Calu3 (cell line): ENCODE data around the gene TRIP6. TPM values are rescaled to one million over a fixed set of nuclear protein-coding genes. Genes with fewer than 3 reads are reported as not detected.
"Not testable (repeated sequence)": the region's sequence is repeated elsewhere in the genome, so short reads cannot be mapped to it uniquely, and the experiment has no call there.

Experiments
- BruUV-seq: library from RNA; stranded (reverse); fragments of 400-500 nt; replicated peaks from 2 replicates; lab custom pipeline; 2021; lab: Mats Ljungman, UMichigan
- CTCF ChIA-PET: fragments of 300-600 bp; sonication (Branson Sonifier 250); formaldehyde crosslinking; loops from one replicate; lab custom pipeline; 2022; ENCODE audit warnings: antibody characterized with exemption; lab: Charles Lee
- DNase-seq: peaks from one replicate; pipeline ENCODE4 v3.0.0; 2022
- H3K27ac Mint-ChIP-seq: one replicate; pipeline ENCODE4 v1.8.0; 2022; ENCODE audit warnings: mixed read lengths; ENCODE audit not compliant: unreplicated experiment
- H3K27me3 Mint-ChIP-seq: one replicate; pipeline ENCODE4 v1.8.0; 2022; ENCODE audit warnings: mixed read lengths; ENCODE audit not compliant: unreplicated experiment
- H3K36me3 Mint-ChIP-seq: one replicate; pipeline ENCODE4 v1.8.0; 2022; ENCODE audit warnings: mild to moderate bottlenecking, moderate library complexity, mixed read lengths; ENCODE audit not compliant: insufficient read depth, unreplicated experiment
- H3K4me1 Mint-ChIP-seq: one replicate; pipeline ENCODE4 v1.8.0; 2022; ENCODE audit warnings: mild to moderate bottlenecking, low read depth, mixed read lengths; ENCODE audit not compliant: unreplicated experiment
- H3K4me3 Mint-ChIP-seq: one replicate; pipeline ENCODE4 v1.8.0; 2022; ENCODE audit warnings: mild to moderate bottlenecking, low read depth, moderate library complexity, mixed read lengths; ENCODE audit not compliant: unreplicated experiment
- H3K9me3 Mint-ChIP-seq: one replicate; pipeline ENCODE4 v1.8.0; 2022; ENCODE audit warnings: low read depth, mixed read lengths; ENCODE audit not compliant: unreplicated experiment
- CTCF ChIP-seq: fragments of 200-600 bp; IDR thresholded peaks from one replicate; pipeline ENCODE4 v1.8.0; 2022; ENCODE audit warnings: antibody characterized with exemption; ENCODE audit not compliant: unreplicated experiment
- intact Hi-C: fragments of 100-400 bp; cut with micrococcal nuclease; formaldehyde crosslinking; loops from one replicate; pipeline ENCODE4 v1.10.0; 2022; ENCODE audit not compliant: unreplicated experiment
- total RNA-seq: library from RNA; stranded (reverse); gene quantifications from 2 replicates; pipeline ENCODE4 v1.2.3, GENCODE V29; 2022

Gene TRIP6
- total RNA-seq, 1 experiment from 2014 or later, result 50.0 TPM

- Mint-ChIP-seq H3K4me3 (no peak overlapping the region), H3K27ac (no peak overlapping the region), H3K4me1 (peaks cover 5% of the 10 kb centered on the region), H3K9me3 (no peaks in the 10 kb centered on the region), H3K27me3 (no peaks in the 10 kb centered on the region), H3K36me3 (peaks cover 13% of the 10 kb centered on the region)
- intact Hi-C loops, result no loop called here
- no peak for DNase-seq
- no peak for TF ChIP-seq CTCF
- BruUV-seq, result no TSS peak
- CTCF ChIA-PET, result no interaction called here
Measured at GRCh38 chr7:100840470-100841100, 26.6 kb upstream of the TRIP6 start.

GRCh38 chr7:100847360-100847759 is 19.8 kb upstream of the TRIP6 start:
- CTCF ChIA-PET, result no interaction called here
- intact Hi-C loops, result no loop called here
- Mint-ChIP-seq H3K36me3 (peaks cover 8% of the 10 kb centered on the region), H3K4me3 (no peak overlapping the region), H3K27ac (no peak overlapping the region), H3K9me3 (no peaks in the 10 kb centered on the region), H3K27me3 (no peaks in the 10 kb centered on the region), H3K4me1 (peaks cover 8% of the 10 kb centered on the region)
- BruUV-seq, result no TSS peak
- DNase-seq, result no peak
- TF ChIP-seq CTCF, result no peak

- DNase-seq, result peak; percentile 87
- peak within 1 kb of the TSS; percentile 85 for H3K4me3 Mint-ChIP-seq
- peak; percentile 59 for TF ChIP-seq CTCF
- CTCF ChIA-PET, result interaction anchor here (0.5 to 2.0 kb wide), 11 partner anchors 24 to 1541 kb away, joined by 3 to 25 read pairs (median 4); partner anchors contain the start of genes EPHB4, POP7 and TRIM56
- peaks cover 5% of the 10 kb centered on the region for H3K4me1 Mint-ChIP-seq
- no peaks in the 10 kb centered on the region for H3K9me3 Mint-ChIP-seq
- intact Hi-C loops, result loop anchor here (1.0 to 2.0 kb wide), 2 partner anchors 49 to 146 kb away; partner anchors contain the start of gene POP7
- H3K36me3 Mint-ChIP-seq, result peaks cover 26% of the 10 kb centered on the region
- peak within 1 kb of the TSS; percentile 75 for H3K27ac Mint-ChIP-seq
- H3K27me3 Mint-ChIP-seq, result no peaks in the 10 kb centered on the region
- TSS peak; percentile 70 for BruUV-seq
Measured at GRCh38 chr7:100852048-100852872, 14.9 kb upstream of the TRIP6 start, which contains the start of gene SLC12A9. TSS of gene SLC12A9 (plus strand) at chr7:100852713. CDS start at chr7:100854198, 1,485 bp downstream.

GRCh38 chr7:100854146-100854895 is 12.9 kb upstream of the TRIP6 start:
- no peak for DNase-seq
- TF ChIP-seq CTCF, result no peak
- peaks cover 28% of the 10 kb centered on the region for H3K36me3 Mint-ChIP-seq
- CTCF ChIA-PET, result interaction anchor here (0.6 kb wide), 2 partner anchors 88 to 290 kb away, joined by 3 to 4 read pairs; no protein-coding TSS in a partner anchor
- H3K27me3 Mint-ChIP-seq, result no peaks in the 10 kb centered on the region
- peak overlapping the region; percentile 85 for H3K4me3 Mint-ChIP-seq
- intact Hi-C loops, result no loop called here
- H3K27ac Mint-ChIP-seq, result no peak overlapping the region
- BruUV-seq, result no TSS peak
- H3K4me1 Mint-ChIP-seq, result no peaks in the 10 kb centered on the region
- no peaks in the 10 kb centered on the region for H3K9me3 Mint-ChIP-seq

- H3K27ac Mint-ChIP-seq, H3K4me1 Mint-ChIP-seq, H3K9me3 Mint-ChIP-seq, DNase-seq, H3K27me3 Mint-ChIP-seq, intact Hi-C loops, BruUV-seq, H3K4me3 Mint-ChIP-seq: not testable (repeated sequence)
- CTCF ChIA-PET, result interaction anchor here (0.6 kb wide), 1 partner anchor 87 kb away, joined by 3 read pairs; no protein-coding TSS in a partner anchor
- H3K36me3 Mint-ChIP-seq, result peaks cover 28% of the 10 kb centered on the region
Measured at GRCh38 chr7:100854899-100855298, 12.3 kb upstream of the TRIP6 start.
